C4-2B (cell line): ENCODE results near the gene BRINP1.

Source experiments
- H3K27ac ChIP-seq: fragments of 450-650 bp; 2 replicates; pipeline ENCODE4 v1.5.1; 2017
- CTCF ChIP-seq: fragments of 450-650 bp; conservative IDR thresholded peaks from 2 replicates; pipeline ENCODE4 v1.5.1; 2017; ENCODE audit warnings: mild to moderate bottlenecking
- ZFX ChIP-seq: fragments of 450-650 bp; IDR thresholded peaks from 2 replicates; pipeline ENCODE4 v1.6.1; 2017

Gene BRINP1

GRCh38 chr9:119391878-119392277 is 22.6 kb upstream of the BRINP1 start:
- no peak overlapping the region for H3K27ac ChIP-seq
- no peak for TF ChIP-seq CTCF

GRCh38 chr9:119375892-119376291 is 6.7 kb upstream of the BRINP1 start:
- TF ChIP-seq ZFX (no peak), CTCF (peak; percentile 47)

GRCh38 chr9:119372951-119373350 is 3.7 kb upstream of the BRINP1 start:
- no peak overlapping the region for H3K27ac ChIP-seq

More at GRCh38 chr9:119375892-119376291, 6.7 kb upstream of the BRINP1 start:
- no peak overlapping the region for H3K27ac ChIP-seq

GRCh38 chr9:119370816-119371215 is 1.6 kb upstream of the BRINP1 start:
- TF ChIP-seq CTCF (no peak), ZFX (no peak)
- no peak overlapping the region for H3K27ac ChIP-seq

More at GRCh38 chr9:119372951-119373350, 3.7 kb upstream of the BRINP1 start:
- TF ChIP-seq ZFX (no peak), CTCF (no peak)

GRCh38 chr9:119369680-119370366 is 588 bp upstream of the BRINP1 start:
- H3K27ac ChIP-seq = no peak overlapping the region
- TF ChIP-seq ZFX = no peak
- no peak for TF ChIP-seq CTCF

GRCh38 chr9:119368179-119368578 is 1.1 kb downstream of the BRINP1 start:
- no peak overlapping the region for H3K27ac ChIP-seq
- TF ChIP-seq CTCF (no peak), ZFX (no peak)

- TF ChIP-seq CTCF (no peak), ZFX (no peak)
- H3K27ac ChIP-seq = no peak overlapping the region
These were observed 1.6 kb downstream of the BRINP1 start for GRCh38 chr9:119367683-119368075.
